Chondrocyte (in vitro differentiated cells): ENCODE data around the gene RPL36. TPM values are rescaled to one million over a fixed set of nuclear protein-coding genes. Genes with fewer than 3 reads are reported as not detected.
A peak's percentile ranks its signal among the peaks of the same experiment; 100 is the strongest.
"Not testable (repeated sequence)": the region's sequence is repeated elsewhere in the genome, so short reads cannot be mapped to it uniquely, and the experiment has no call there.

Experiments used
- DNase-seq: peaks from one replicate; pipeline ENCODE4 v3.0.0; 2021; ENCODE audit warnings: mixed read lengths, low spot score
- H3K27ac Mint-ChIP-seq: one replicate; pipeline ENCODE4 v1.8.0; 2021; ENCODE audit warnings: mild to moderate bottlenecking, moderate library complexity, mixed read lengths; ENCODE audit not compliant: unreplicated experiment
- H3K27me3 Mint-ChIP-seq: 2 replicates; pipeline ENCODE4 v1.8.0; 2021; ENCODE audit warnings: low read depth, mixed read lengths
- H3K36me3 Mint-ChIP-seq: 2 replicates; pipeline ENCODE4 v1.8.0; 2021; ENCODE audit warnings: low read depth, mixed read lengths
- H3K4me1 Mint-ChIP-seq: 2 replicates; pipeline ENCODE4 v1.8.0; 2021; ENCODE audit warnings: low read depth, mild to moderate bottlenecking, mixed read lengths
- H3K4me3 Mint-ChIP-seq: one replicate; pipeline ENCODE4 v1.8.0; 2021; ENCODE audit warnings: mild to moderate bottlenecking, moderate library complexity, mixed read lengths; ENCODE audit not compliant: unreplicated experiment
- H3K9me3 Mint-ChIP-seq: 2 replicates; pipeline ENCODE4 v1.8.0; 2021; ENCODE audit warnings: low read depth, mixed read lengths
- CTCF ChIP-seq: fragments of 200-600 bp; sonication (generic); IDR thresholded peaks from 2 replicates; pipeline ENCODE4 v1.5.0; 2021; ENCODE audit warnings: antibody characterized with exemption, mild to moderate bottlenecking, moderate library complexity
- total RNA-seq: library from RNA; stranded (reverse); gene quantifications from 3 replicates; pipeline ENCODE4 v1.2.1, GENCODE V29; 2021

RPL36 gene
- total RNA-seq, 1 donor from 2014 or later: 548 TPM

GRCh38 chr19:5719961-5720790 lies 30.1 kb downstream of the RPL36 start, which contains the start of the genes CATSPERD and LONP1:
Gene CATSPERD (plus strand): TSS chr19:5720637. CDS start chr19:5720738, 101 bp downstream.
Gene LONP1 (minus strand): TSS chr19:5720146. CDS start chr19:5720132, 14 bp downstream.
- DNase-seq: peak; percentile 99
- H3K27ac Mint-ChIP-seq: peak within 1 kb of the TSS; percentile 100
- TF ChIP-seq CTCF: peak; percentile 90
- H3K9me3 Mint-ChIP-seq: no peaks in the 10 kb centered on the region
- no peaks in the 10 kb centered on the region for H3K36me3 Mint-ChIP-seq
- peaks cover 36% of the 10 kb centered on the region for H3K4me1 Mint-ChIP-seq
- H3K27me3 Mint-ChIP-seq: peaks cover 3% of the 10 kb centered on the region
- H3K4me3 Mint-ChIP-seq: peak within 1 kb of the TSS; percentile 94

- Mint-ChIP-seq H3K27me3 (peaks cover 5% of the 10 kb centered on the region), H3K4me1 (no peaks in the 10 kb centered on the region), H3K9me3 (peaks cover 2% of the 10 kb centered on the region), H3K36me3 (no peaks in the 10 kb centered on the region), H3K27ac (no peak overlapping the region), H3K4me3 (no peak overlapping the region)
- DNase-seq: no peak
- no peak for TF ChIP-seq CTCF
Observed at GRCh38 chr19:5727453-5728050, 37.5 kb downstream of the RPL36 start.

- not testable (repeated sequence) for H3K27me3 Mint-ChIP-seq, DNase-seq
Observed at GRCh38 chr19:5733172-5733571, 43.1 kb downstream of the RPL36 start.

GRCh38 chr19:5738423-5738822 lies 48.3 kb downstream of the RPL36 start:
- H3K27me3 Mint-ChIP-seq: peaks cover 11% of the 10 kb centered on the region
- no peaks in the 10 kb centered on the region for H3K4me1 Mint-ChIP-seq
- no peaks in the 10 kb centered on the region for H3K36me3 Mint-ChIP-seq
- no peaks in the 10 kb centered on the region for H3K9me3 Mint-ChIP-seq
- no peak for TF ChIP-seq CTCF
- no peak overlapping the region for H3K27ac Mint-ChIP-seq
- no peak overlapping the region for H3K4me3 Mint-ChIP-seq
- no peak for DNase-seq

More at GRCh38 chr19:5733172-5733571, 43.1 kb downstream of the RPL36 start:
- H3K4me1 Mint-ChIP-seq, H3K36me3 Mint-ChIP-seq, H3K9me3 Mint-ChIP-seq, H3K27ac Mint-ChIP-seq, H3K4me3 Mint-ChIP-seq: not testable (repeated sequence)

Other genes with a start within 250 kb of the RPL36 start
- gene ZNRF4, start 234.9 kb upstream of the RPL36 start, total RNA-seq: not detected in 3 replicates
- gene TINCR, start 122.3 kb upstream of the RPL36 start, total RNA-seq: 1.7 to 17.0 TPM (median 2.0 TPM) in 3 replicates
- gene SAFB2, start 67.5 kb upstream of the RPL36 start, total RNA-seq: 48.2 to 62.7 TPM (median 49.2 TPM) in 3 replicates
- gene SAFB, start 67.2 kb upstream of the RPL36 start, total RNA-seq: 56.6 to 77.1 TPM (median 58.3 TPM) in 3 replicates
- 61.0 to 66.6 TPM (median 65.3 TPM) in 3 replicates for gene MICOS13, start 9.8 kb upstream of the RPL36 start, total RNA-seq
- 7.2 to 9.9 TPM (median 9.9 TPM) in 3 replicates for gene HSD11B1L, start 9.3 kb upstream of the RPL36 start, total RNA-seq
- gene LONP1, start 29.9 kb downstream of the RPL36 start, total RNA-seq: 59.1 to 116 TPM (median 116 TPM) in 3 replicates
- not detected in 3 replicates for gene CATSPERD, start 30.3 kb downstream of the RPL36 start, total RNA-seq
- gene PRR22, start 94.5 kb downstream of the RPL36 start, total RNA-seq: 1.2 to 1.4 TPM (median 1.3 TPM) in 3 replicates
- 14.8 to 19.4 TPM (median 18.4 TPM) in 3 replicates for gene DUS3L, start 100.9 kb downstream of the RPL36 start, total RNA-seq
- 0.54 to 0.77 TPM in 2 of 3 replicates, not detected in the other for gene NRTN, start 114.8 kb downstream of the RPL36 start, total RNA-seq
- not detected in 3 replicates for gene FUT6, start 149.4 kb downstream of the RPL36 start, total RNA-seq
- not detected in 3 replicates for gene FUT3, start 161.2 kb downstream of the RPL36 start, total RNA-seq
- not detected in 3 replicates for gene FUT5, start 180.2 kb downstream of the RPL36 start, total RNA-seq
- 202 to 224 TPM (median 204 TPM) in 3 replicates for gene NDUFA11, start 213.5 kb downstream of the RPL36 start, total RNA-seq
- gene VMAC, start 214.6 kb downstream of the RPL36 start, total RNA-seq: 5.6 to 6.5 TPM (median 6.1 TPM) in 3 replicates
- 7.2 to 11.9 TPM (median 10.5 TPM) in 3 replicates for gene CAPS, start 224.0 kb downstream of the RPL36 start, total RNA-seq